ENCODE measurements around the gene UQCC5.

UQCC5 gene

GRCh38 chr3:52532838-52533622, 3.4 kb upstream of the UQCC5 start:
- in situ Hi-C loops (cut with HindIII; ENCODE audit: low sequenced_read_pairs), result no loop called here

DNA sequence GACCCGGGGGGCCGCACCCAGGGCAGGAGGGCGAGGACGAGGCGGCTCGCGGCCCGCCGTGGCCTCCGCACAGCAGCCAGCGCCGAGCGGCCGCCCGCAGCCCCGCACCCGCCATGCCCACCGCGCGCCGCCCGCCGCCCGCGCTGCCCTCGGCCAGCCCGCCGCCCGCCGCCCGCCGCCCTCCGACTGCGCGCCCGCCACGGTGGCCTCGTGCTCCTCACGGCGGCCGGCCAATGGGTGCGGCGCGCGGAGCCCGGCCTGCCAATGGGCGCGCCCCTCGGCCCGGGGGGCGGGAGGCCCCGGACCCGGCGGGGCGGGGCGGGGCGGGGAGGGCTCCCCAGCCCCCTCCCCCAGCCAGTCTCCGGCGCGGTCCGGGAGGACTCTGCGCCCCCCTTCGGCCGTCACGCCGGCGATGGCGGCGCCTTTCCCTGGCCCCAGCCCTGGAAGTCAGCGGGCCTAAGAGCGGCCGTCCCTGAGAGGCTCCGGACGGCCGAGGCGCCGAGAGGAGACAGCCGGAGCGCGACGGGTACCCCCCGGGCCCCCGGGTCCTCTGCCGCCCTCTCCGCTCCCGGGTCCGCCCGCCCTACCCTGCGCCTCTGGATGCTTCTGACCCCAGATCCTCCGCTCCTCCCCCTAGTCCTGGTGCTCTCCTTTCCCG, 2.7 kb upstream of the UQCC5 start, which contains the start of gene NT5DC2:
NT5DC2 (minus strand) TSS at position 235 of the 658 bp plus-strand sequence; CDS start at position 115, 120 bp downstream.
- in situ Hi-C loops (cut with HindIII; ENCODE audit: low sequenced_read_pairs), result no loop called here

DNA sequence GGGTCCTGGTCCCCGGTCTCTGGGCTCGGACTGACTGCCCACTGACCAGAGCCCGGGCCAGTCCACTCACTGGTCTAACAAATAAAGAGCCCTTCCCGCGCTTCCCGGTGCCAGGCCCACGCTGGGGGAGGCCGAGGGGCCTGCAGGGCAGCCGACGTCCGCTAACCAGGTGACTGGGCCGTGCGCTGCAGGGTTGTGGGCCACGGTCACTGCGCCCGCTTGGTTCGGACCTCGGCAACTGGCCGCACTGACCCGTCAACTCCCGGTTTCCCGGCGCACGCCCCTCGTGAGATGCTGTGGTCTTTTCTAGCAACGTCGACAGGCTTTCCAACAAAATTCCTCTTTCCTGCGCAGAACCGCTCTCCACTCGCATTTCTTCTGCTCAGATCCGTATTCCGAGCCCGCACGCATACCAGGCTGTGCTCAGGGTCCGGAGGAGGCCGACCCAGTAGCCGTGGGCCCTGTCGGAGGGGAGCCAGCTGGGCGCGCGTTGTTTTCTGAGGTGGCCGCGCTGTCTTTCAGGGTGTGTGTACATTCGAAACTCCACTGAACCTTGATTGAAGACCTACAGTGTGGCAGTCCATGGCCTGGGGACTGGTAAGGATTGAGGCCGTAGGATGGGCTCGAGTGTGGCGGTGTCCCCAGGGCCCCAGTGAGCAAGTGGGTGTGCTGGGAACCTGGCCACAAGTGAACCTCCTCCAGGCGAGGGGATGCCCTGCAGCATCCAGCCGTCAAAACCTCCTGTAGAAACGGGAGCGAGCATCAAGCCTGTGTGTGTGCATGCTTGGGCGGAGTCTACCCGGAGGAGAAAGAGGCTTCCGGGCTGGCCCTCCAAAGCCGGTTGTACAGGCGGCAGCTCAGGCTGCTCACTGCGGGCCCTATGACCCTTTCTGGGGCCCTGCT, 1.9 kb upstream of the UQCC5 start:
- in situ Hi-C loops (cut with HindIII; ENCODE audit: low sequenced_read_pairs), result no loop called here

GRCh38 chr3:52535411-52536111, 844 bp upstream of the UQCC5 start:
- in situ Hi-C loops (cut with HindIII; ENCODE audit: low sequenced_read_pairs), result no loop called here

DNA sequence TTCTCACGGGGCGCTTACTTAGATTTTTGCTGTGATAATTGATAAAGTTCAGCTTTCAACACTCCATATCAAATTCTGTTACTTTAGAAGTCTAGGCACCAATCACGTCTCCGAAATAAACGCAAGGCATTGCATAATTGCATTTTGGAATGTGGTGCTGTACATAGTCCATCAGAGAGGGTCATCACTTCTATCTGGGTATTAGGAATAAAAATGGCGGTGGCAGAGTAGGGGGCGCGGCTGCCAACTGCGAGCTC, 365 bp upstream of the UQCC5 start:
- in situ Hi-C loops (cut with HindIII; ENCODE audit: low sequenced_read_pairs), result no loop called here

- in situ Hi-C loops (cut with HindIII; ENCODE audit: low sequenced_read_pairs), result no loop called here
Measured at GRCh38 chr3:52537165-52537620, 788 bp downstream of the UQCC5 start.

DNA sequence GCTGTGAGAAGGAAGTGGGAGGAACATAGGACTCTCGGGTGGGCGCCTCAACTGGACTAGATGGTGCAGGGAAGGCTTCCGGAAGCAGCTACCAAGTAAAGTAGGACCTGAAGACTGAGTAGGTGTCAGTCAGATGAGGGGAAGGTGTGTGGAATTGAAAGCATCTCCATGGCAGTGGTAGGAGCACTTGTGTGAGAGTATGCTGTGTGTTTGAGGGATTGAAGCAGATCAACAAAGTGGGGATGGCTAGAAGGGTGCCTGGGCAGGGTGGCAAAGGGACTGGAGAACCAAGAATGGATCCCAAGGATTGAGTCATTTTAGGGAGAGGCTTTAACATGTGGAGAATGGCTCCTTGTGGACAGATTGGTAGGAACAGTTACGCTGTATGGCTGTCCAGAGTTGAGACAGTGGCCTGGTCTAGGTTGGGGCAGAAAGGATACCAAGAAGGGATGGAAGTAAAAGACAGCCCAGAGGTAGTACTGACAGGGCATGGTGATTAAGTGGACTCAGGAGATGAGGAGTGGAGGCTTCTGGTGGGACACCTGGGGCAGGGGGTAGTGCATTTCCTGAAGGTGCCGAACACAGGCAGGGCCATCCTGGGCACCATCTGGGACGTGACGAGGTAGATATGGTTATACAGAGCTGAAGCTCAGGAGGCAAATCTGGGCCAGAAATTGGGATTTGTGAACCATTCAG, 1.5 kb downstream of the UQCC5 start:
- in situ Hi-C loops (cut with HindIII; ENCODE audit: low sequenced_read_pairs), result no loop called here

DNA sequence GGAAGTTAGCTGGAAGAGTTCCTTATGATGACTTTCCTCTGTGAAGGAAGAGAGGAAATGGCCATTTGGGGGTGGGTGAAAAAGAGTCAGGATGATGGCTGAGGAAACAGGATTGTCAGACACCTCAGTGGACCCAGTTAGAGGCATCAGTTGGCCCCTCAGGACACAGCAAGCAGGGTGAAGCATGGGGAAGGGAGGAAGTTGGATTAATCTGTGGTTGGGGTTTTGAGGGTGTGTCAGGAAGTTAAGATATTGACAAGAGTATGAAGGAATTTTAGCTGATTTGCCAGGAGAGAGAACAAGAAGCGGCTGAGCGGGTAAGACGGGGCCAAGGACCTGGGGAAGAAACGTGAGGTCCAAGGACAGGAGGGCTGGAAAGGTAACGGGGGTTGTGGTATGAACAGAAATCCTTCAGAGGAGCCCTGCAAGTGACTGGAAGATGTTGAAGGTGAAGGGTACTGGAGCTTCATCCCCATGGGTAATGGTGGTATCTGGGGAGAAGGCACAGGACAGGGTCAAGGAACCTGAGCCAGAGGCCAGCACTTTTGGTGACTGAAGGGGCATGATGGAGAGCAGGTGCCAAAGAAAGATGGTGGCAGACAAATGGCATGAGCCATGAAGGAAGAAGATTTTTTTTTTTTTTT, 2.7 kb downstream of the UQCC5 start:
- in situ Hi-C loops (cut with HindIII; ENCODE audit: low sequenced_read_pairs), result no loop called here

DNA sequence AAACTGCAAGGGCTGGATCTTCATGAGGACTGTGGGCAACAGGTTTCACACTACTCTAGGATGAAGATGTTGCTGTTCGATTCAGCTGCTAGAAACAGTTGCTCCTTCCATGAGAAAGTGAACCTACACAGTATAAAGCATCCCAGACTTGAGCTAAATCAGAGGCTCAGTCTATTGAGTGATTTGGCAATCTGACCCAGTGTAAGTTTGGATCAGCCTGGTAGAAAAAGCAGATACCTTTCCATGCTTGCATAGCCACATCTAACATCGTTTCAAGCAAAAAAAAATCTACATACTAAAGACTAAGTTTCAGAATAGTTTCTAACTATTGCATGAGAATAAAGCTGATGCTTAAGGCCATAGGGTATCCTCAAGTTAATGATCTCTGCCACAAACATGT, 4.6 kb downstream of the UQCC5 start:
- in situ Hi-C loops (cut with HindIII; ENCODE audit: low sequenced_read_pairs), result no loop called here

- in situ Hi-C loops (cut with HindIII; ENCODE audit: low sequenced_read_pairs), result no loop called here
Measured at GRCh38 chr3:52544937-52545336, 8.5 kb downstream of the UQCC5 start.

DNA sequence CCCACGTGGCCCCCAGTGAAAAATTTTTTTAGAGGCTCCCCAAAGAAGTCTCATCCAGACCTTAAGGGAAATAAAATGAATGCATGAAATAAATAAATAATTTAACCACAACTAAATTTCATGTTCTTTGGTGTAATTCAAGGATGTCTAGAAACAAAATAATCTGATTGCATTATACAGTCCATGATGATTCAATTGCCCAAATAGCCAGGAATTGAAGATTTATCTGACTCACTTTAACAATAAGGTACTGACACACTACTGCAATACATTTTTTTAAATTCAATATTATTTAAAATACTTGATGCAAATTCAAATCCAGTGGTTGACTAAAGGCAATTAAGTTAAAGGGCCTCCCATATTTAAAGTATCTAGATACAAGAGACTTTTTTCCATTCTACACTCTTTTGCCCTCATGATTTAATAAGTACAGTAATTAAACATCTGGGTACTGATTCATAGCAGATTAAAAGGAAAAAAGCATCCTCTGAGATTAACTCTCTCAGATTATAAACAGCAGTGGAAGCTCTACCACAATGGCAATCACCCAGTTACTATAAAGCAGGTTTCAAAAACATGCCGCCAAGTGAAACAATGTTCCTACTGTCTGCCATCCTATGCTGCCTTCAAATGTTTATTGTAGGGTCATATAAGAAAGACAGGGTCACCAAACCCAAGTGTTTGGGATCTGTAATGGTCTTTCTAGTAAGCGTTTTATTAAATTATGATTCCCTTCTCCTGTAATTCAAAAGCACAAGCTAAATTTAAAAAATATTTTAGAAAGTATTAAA, 9.9 kb downstream of the UQCC5 start:
- in situ Hi-C loops (cut with HindIII; ENCODE audit: low sequenced_read_pairs), result no loop called here

DNA sequence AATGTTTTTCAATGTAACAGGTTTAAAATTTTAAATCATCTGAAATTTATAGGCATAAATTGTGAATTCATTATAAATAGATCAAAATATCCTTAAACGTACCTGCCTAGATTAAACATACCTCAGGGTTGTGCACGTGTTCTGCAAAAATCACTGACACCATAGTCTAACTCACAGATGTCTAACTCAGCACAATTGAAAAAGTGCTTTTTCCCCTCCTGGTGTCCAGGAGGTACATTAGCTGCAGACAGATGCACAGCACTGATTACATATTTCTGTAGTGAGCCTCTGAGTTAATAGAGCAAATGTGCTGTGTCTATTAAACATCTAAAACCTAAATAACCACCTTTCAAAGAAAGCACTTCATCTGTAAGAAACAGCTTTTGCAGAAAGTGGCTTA, 10.7 kb downstream of the UQCC5 start:
- in situ Hi-C loops (cut with HindIII; ENCODE audit: low sequenced_read_pairs), result no loop called here

DNA sequence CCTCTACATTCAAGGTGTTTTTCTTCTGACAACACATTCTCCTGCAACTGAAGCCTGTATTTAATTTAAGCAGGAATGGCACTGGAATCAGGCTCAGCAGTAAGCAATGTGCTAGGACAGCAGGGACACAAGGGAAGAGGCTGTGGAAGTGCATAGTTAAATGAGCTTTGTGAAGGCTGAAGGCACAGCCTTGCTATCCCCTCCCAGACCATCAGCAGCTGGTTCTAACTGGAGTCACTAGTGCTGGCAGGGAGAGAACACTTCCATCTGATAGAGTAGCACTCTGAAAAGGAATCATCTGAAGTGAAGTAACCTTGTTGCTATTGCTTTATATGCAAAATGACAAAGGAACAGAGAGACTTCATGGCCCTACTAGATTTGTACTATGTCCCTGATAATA, 14.7 kb downstream of the UQCC5 start:
- in situ Hi-C loops (cut with HindIII; ENCODE audit: low sequenced_read_pairs), result no loop called here

DNA sequence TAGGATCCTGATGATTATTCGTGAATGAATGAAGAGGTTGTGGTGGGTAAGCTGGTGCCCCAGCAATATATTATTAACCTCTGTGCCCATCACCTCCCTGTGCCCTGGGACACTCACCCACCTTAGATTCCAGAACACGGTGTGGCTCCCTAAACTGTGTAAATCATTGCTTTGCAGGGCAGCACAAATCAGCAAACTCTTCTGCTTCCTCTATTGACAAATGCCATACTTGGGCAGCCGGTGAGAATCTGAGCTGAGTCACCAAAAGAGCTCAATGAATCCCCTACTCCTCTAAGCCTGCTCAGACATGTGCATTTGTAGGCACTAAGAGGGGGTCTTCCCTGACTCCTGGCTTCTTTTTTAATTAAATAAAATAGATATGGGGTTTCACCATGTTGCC, 15.7 kb downstream of the UQCC5 start:
- in situ Hi-C loops (cut with HindIII; ENCODE audit: low sequenced_read_pairs), result no loop called here

DNA sequence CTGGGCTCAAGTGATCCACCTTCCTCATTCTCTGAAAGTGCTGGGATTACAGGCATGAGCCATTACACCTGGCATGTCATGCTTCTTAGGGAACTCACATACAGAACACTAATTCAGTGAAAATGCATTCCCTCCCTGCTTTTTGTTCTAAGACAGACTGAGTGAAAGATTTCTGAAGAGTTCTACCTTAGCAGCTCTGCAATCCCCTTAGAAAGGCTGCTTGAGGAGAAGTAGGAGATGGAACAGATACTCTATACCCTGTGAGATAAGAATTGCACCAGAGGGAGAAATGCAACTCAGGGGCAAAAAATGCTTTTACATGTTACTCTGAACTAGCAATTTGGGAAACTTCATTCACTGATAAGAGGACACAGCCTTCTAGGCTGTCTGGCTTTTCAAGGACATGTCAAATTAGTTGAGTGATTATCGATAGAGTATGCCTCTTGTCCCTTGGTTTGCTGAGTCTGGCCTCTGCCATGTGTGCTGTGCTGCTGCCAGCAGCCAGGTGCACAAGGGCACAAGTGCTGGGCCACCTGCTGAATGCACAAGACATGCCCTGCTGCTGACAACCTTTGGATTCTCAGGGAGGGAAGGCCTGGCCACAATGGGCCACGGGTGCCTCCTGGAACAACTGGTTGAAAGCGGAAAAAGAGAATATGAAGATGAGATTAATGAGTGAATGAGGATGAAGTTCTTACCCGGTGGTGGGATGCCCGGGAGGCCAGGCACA, 17.8 kb downstream of the UQCC5 start:
- in situ Hi-C loops (cut with HindIII; ENCODE audit: low sequenced_read_pairs), result no loop called here

DNA sequence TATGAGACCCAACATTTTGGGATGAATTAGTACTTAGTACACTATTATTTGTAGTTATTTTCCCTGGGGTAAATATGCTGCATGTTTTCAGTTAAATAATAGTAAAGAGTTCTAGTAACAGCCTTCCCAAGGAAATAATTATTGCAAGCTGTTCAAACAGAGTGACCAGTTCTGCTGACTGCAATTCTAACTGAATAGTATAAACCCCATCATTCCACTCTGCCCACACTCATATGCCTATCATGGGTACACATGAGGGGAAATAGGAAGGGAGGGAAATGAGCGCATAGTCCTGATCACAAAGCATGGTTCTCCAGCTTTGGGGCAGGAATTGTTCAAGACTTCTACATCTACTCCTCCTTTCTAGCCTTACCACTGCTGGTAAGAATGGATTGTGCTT, 18.7 kb downstream of the UQCC5 start:
- in situ Hi-C loops (cut with HindIII; ENCODE audit: low sequenced_read_pairs), result no loop called here

DNA sequence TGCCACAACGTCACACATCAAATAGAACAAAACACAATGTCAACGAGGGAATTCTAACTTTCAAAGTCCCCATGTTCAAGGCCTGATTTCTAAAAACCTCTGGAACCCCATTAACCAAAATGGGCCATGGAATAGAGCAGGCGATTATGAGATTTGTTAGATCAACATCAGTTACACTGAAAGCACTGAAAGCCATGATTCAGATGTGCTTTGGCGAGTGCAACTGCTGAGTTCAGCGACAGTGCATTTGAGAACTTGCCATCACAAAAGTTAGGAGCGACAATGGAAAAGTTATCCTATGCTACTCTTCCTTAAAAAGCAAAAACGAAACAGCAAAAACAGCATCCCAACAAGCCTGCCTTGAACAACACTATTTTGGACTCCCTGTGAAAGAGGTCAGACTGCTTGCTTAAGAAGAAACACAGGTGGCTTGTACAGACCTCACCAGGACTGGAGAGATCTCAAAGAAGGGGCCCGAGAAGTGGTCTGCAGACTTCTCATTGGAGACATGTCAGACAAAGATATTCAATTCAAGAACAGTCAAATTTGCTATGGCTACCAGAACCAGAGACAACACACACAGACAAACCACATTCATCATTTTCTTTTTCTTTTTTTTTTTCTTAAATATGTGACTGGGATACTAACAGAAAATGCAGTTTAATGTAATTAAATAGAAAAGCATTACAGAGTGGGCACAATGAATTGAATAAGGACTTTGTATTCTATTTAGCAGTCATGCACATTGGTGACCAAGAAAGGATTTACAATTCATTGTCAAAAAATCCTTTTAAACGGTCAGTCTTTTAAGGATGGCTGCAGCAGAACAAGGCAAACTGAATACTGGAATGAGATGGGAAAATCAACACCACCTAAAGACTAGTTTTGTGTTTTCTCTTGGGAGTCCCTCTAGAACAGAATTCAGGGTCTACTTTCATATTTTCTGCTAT, 20.9 kb downstream of the UQCC5 start:
- in situ Hi-C loops (cut with HindIII; ENCODE audit: low sequenced_read_pairs), result no loop called here

Data from DLD1 (cell line).